PC-9 (cell line): Measurements from ENCODE around the gene CHI3L1. TPM values are rescaled to one million over a fixed set of nuclear protein-coding genes. Genes with fewer than 3 reads are reported as not detected.

Experiments
- BruUV-seq: library from RNA; stranded (reverse); fragments of 400-500 nt; replicated peaks from 2 replicates; lab custom pipeline; 2021; lab: Mats Ljungman, UMichigan
- CTCF ChIA-PET: fragments of 300-600 bp; sonication (Branson Sonifier 250); formaldehyde crosslinking; loops from one replicate; lab custom pipeline; 2022; ENCODE audit warnings: antibody characterized with exemption; lab: Charles Lee
- POLR2A ChIA-PET: fragments of 300-600 bp; sonication (Branson Sonifier 250); formaldehyde crosslinking; loops from one replicate; lab custom pipeline; 2022; ENCODE audit warnings: antibody characterized with exemption; ENCODE audit not compliant: unreplicated experiment; lab: Charles Lee
- DNase-seq, 2 experiments: peaks; one replicate each; pipeline versions ENCODE4 v3.0.0 to v3.0.0-alpha.2; 2015 to 2022; ENCODE audit warnings: mixed read lengths in 1 of 2
- H2AFZ ChIP-seq: fragments of 200-600 bp; sonication (generic); 2 replicates; pipeline ENCODE4 v1.8.1; 2017; ENCODE audit warnings: antibody characterized with exemption
- H3F3A ChIP-seq: fragments of 200-600 bp; sonication (generic); 2 replicates; pipeline ENCODE4 v1.8.1; 2017; ENCODE audit warnings: antibody characterized with exemption, mild to moderate bottlenecking, low read depth; ENCODE audit not compliant: insufficient read depth
- H3K27ac ChIP-seq: fragments of 200-600 bp; sonication (generic); 2 replicates; pipeline ENCODE4 v1.6.1; 2016; ENCODE audit warnings: mixed run types
- H3K27me3 ChIP-seq: fragments of 200-600 bp; sonication (generic); 2 replicates; pipeline ENCODE4 v1.6.1; 2016; ENCODE audit warnings: low read depth, mixed run types; ENCODE audit not compliant: insufficient read depth
- H3K36me3 ChIP-seq: fragments of 200-600 bp; sonication (generic); 2 replicates; pipeline ENCODE4 v1.6.1; 2016; ENCODE audit warnings: low read depth, mixed run types
- H3K4me1 ChIP-seq: fragments of 200-600 bp; sonication (generic); replicated peaks from 2 replicates; pipeline ENCODE4 v1.6.1; 2016; ENCODE audit warnings: mixed run types; ENCODE audit not compliant: insufficient read depth
- H3K4me2 ChIP-seq: fragments of 200-600 bp; sonication (generic); 2 replicates; pipeline ENCODE4 v1.6.1; 2017; ENCODE audit warnings: mixed run types
- H3K4me3 ChIP-seq: fragments of 200-600 bp; sonication (generic); 2 replicates; pipeline ENCODE4 v1.6.1; 2016; ENCODE audit warnings: mixed run types
- H3K79me2 ChIP-seq: fragments of 200-600 bp; sonication (generic); 2 replicates; pipeline ENCODE4 v1.6.1; 2017; ENCODE audit warnings: low read depth, mixed run types
- H3K9me2 ChIP-seq: fragments of 200-600 bp; sonication (generic); 2 replicates; pipeline ENCODE4 v1.8.1; 2017; ENCODE audit warnings: mild to moderate bottlenecking; ENCODE audit not compliant: insufficient read depth
- H3K9me3 ChIP-seq: fragments of 200-600 bp; sonication (generic); 2 replicates; pipeline ENCODE4 v1.8.1; 2016; ENCODE audit warnings: low read depth; ENCODE audit not compliant: insufficient read depth
- H4K20me1 ChIP-seq: fragments of 200-600 bp; sonication (generic); 2 replicates; pipeline ENCODE4 v1.8.1; 2017; ENCODE audit not compliant: insufficient read depth
- CTCF ChIP-seq: fragments of 200-600 bp; sonication (generic); conservative IDR thresholded peaks from 2 replicates; pipeline ENCODE4 v1.6.1; 2017; ENCODE audit warnings: mixed run types, antibody characterized with exemption, mild to moderate bottlenecking, moderate library complexity
- EZH2 ChIP-seq: fragments of 200-600 bp; sonication (generic); IDR thresholded peaks from 2 replicates; pipeline ENCODE4 v1.8.0; 2017; ENCODE audit warnings: antibody characterized with exemption, low read depth
- intact Hi-C: fragments of 100-400 bp; cut with micrococcal nuclease; formaldehyde crosslinking; loops from one replicate; pipeline ENCODE4 v1.10.0; 2022; ENCODE audit not compliant: unreplicated experiment
- total RNA-seq: library from RNA; stranded (reverse); gene quantifications from 2 replicates; pipeline ENCODE4 v1.2.3, GENCODE V29; 2021

Gene CHI3L1
- total RNA-seq, 1 experiment from 2014 or later, result not detected

- intact Hi-C loops, result no loop called here
- no TSS peak for BruUV-seq
- Histone ChIP-seq H3K27ac (no peak overlapping the region), H2AFZ (no peak overlapping the region), H3K4me1 (peaks cover 6% of the 10 kb centered on the region), H3K36me3 (no peaks in the 10 kb centered on the region), H3K9me3 (no peaks in the 10 kb centered on the region), H3K4me2 (no peak overlapping the region), H3F3A (no peaks in the 10 kb centered on the region), H4K20me1 (no peaks in the 10 kb centered on the region), H3K27me3 (no peaks in the 10 kb centered on the region), H3K4me3 (no peak overlapping the region), H3K79me2 (no peaks in the 10 kb centered on the region), H3K9me2 (no peaks in the 10 kb centered on the region)
- no peak for TF ChIP-seq EZH2
- no peak for TF ChIP-seq CTCF
- ChIA-PET POLR2A (no interaction called here), CTCF (interaction anchor here (0.5 kb wide), 1 partner anchor 1127 kb away, joined by 3 read pairs; no protein-coding TSS in a partner anchor)
- no peak for DNase-seq
These were observed 20.7 kb downstream of the CHI3L1 start for GRCh38 chr1:203165800-203166161.

- Histone ChIP-seq H3K4me1 (peaks cover 9% of the 10 kb centered on the region), H4K20me1 (no peaks in the 10 kb centered on the region), H3F3A (no peaks in the 10 kb centered on the region), H3K27ac (no peak overlapping the region), H3K4me2 (no peak overlapping the region), H2AFZ (no peak overlapping the region), H3K9me3 (no peaks in the 10 kb centered on the region), H3K9me2 (no peaks in the 10 kb centered on the region), H3K4me3 (no peak overlapping the region), H3K36me3 (no peaks in the 10 kb centered on the region), H3K27me3 (no peaks in the 10 kb centered on the region), H3K79me2 (no peaks in the 10 kb centered on the region)
- intact Hi-C loops, result no loop called here
- ChIA-PET POLR2A (no interaction called here), CTCF (no interaction called here)
- TF ChIP-seq EZH2, result no peak
- no TSS peak for BruUV-seq
- DNase-seq, result no peak
These were observed 21.3 kb downstream of the CHI3L1 start for GRCh38 chr1:203165101-203165799.

GRCh38 chr1:203163891-203164635 is 22.4 kb downstream of the CHI3L1 start:
- H3K9me2 ChIP-seq, result no peaks in the 10 kb centered on the region
- H3K4me1 ChIP-seq, result peaks cover 9% of the 10 kb centered on the region
- no peak overlapping the region for H3K4me2 ChIP-seq
- no peak for TF ChIP-seq EZH2
- TF ChIP-seq CTCF, result no peak
- no peaks in the 10 kb centered on the region for H3K79me2 ChIP-seq
- H3K9me3 ChIP-seq, result no peaks in the 10 kb centered on the region; the same call in 1 of the 2 replicates
- H3K27me3 ChIP-seq, result no peaks in the 10 kb centered on the region
- ChIA-PET CTCF (interaction anchor here (0.5 kb wide), 1 partner anchor 11 kb away, joined by 4 read pairs; no protein-coding TSS in a partner anchor), POLR2A (no interaction called here)
- DNase-seq, result no peak
- H3F3A ChIP-seq, result no peaks in the 10 kb centered on the region
- peaks cover under 1% of the 10 kb centered on the region for H3K36me3 ChIP-seq
- no peak overlapping the region for H2AFZ ChIP-seq
- no TSS peak for BruUV-seq
- no peaks in the 10 kb centered on the region for H4K20me1 ChIP-seq
- H3K4me3 ChIP-seq, result no peak overlapping the region
- no peak overlapping the region for H3K27ac ChIP-seq
- intact Hi-C loops, result no loop called here
